Naive thymus-derived CD4-positive, alpha-beta T cell (primary cell): ENCODE measurements around the gene STPG1. TPM values are rescaled to one million over a fixed set of nuclear protein-coding genes. Genes with fewer than 3 reads are reported as not detected.

Source experiments
- ATAC-seq: fragments of 150-1000 bp; cut with Tn5 transposase; 2 replicates; pipeline ENCODE4 v1.10.0; 2021; ENCODE audit warnings: mild to moderate bottlenecking, moderate library complexity
- CTCF ChIA-PET: fragments of 350-600 bp; sonication (Branson Sonifier 250); formaldehyde crosslinking; loops from one replicate; lab custom pipeline; 2021; ENCODE audit warnings: antibody characterized with exemption; lab: Charles Lee
- POLR2A ChIA-PET: fragments of 350-600 bp; sonication (Branson Sonifier 250); formaldehyde crosslinking; loops from one replicate; lab custom pipeline; 2021; ENCODE audit warnings: antibody characterized with exemption, inconsistent platforms; lab: Charles Lee
- DNase-seq, 9 donors: peaks; one replicate each; pipeline versions ENCODE4 v3.0.0 to v3.0.0-alpha.2; 2020 to 2022; ENCODE audit warnings: mixed read lengths in 1 of 9
- H3K27ac ChIP-seq: one replicate; pipeline ENCODE4 v1.7.0; 2013; ENCODE audit warnings: mild to moderate bottlenecking, low read depth, low read length, moderate library complexity
- H3K27me3 ChIP-seq, 2 donors: one replicate each; pipeline ENCODE4 v1.7.0; 2013; ENCODE audit warnings: low read length in 2 of 2, mild to moderate bottlenecking in 2 of 2, moderate library complexity in 2 of 2; ENCODE audit not compliant: control insufficient read depth in 2 of 2, insufficient read depth in 2 of 2
- H3K36me3 ChIP-seq, 3 experiments: 1 replicate in 2 of 3; 2 replicates in 1 of 3; pipeline ENCODE4 v1.7.0; 2013; ENCODE audit warnings: low read length in 3 of 3, mild to moderate bottlenecking in 3 of 3, moderate library complexity in 1 of 3; ENCODE audit not compliant: insufficient read depth in 3 of 3, control insufficient read depth in 2 of 3
- H3K4me1 ChIP-seq, 2 donors: one replicate each; pipeline ENCODE4 v1.7.0; 2013; ENCODE audit warnings: low read length in 2 of 2, mild to moderate bottlenecking in 2 of 2, moderate library complexity in 1 of 2; ENCODE audit not compliant: control insufficient read depth in 2 of 2, insufficient read depth in 2 of 2
- H3K4me3 ChIP-seq: 2 replicates; pipeline ENCODE4 v1.7.0; 2013; ENCODE audit warnings: mild to moderate bottlenecking, low read length
- H3K9me3 ChIP-seq, 3 experiments: 1 replicate in 2 of 3; 2 replicates in 1 of 3; pipeline ENCODE4 v1.7.0; 2013; ENCODE audit warnings: low read length in 3 of 3; ENCODE audit not compliant: control insufficient read depth in 2 of 3
- H3K27ac Mint-ChIP-seq, 9 donors: one replicate each; pipeline ENCODE4 v1.8.0; 2020 to 2022; ENCODE audit warnings: mixed read lengths in 9 of 9, mild to moderate bottlenecking in 8 of 9, moderate library complexity in 5 of 9, inconsistent platforms in 2 of 9
- H3K27me3 Mint-ChIP-seq, 5 donors: one replicate each; pipeline ENCODE4 v1.8.0; 2021 to 2022; ENCODE audit warnings: mixed read lengths in 5 of 5, mild to moderate bottlenecking in 1 of 5
- H3K36me3 Mint-ChIP-seq, 5 donors: one replicate each; pipeline ENCODE4 v1.8.0; 2020 to 2022; ENCODE audit warnings: mixed read lengths in 5 of 5, mild to moderate bottlenecking in 3 of 5, inconsistent platforms in 1 of 5
- H3K4me1 Mint-ChIP-seq, 7 donors: one replicate each; pipeline ENCODE4 v1.8.0; 2020 to 2022; ENCODE audit warnings: mixed read lengths in 7 of 7, mild to moderate bottlenecking in 3 of 7, inconsistent platforms in 1 of 7
- H3K4me3 Mint-ChIP-seq, 10 donors: one replicate each; pipeline ENCODE4 v1.8.0; 2020 to 2022; ENCODE audit warnings: mild to moderate bottlenecking in 10 of 10, mixed read lengths in 10 of 10, moderate library complexity in 6 of 10, inconsistent platforms in 2 of 10
- H3K9me3 Mint-ChIP-seq, 11 donors: one replicate each; pipeline ENCODE4 v1.8.0; 2020 to 2022; ENCODE audit warnings: mixed read lengths in 11 of 11, mild to moderate bottlenecking in 4 of 11, inconsistent platforms in 1 of 11, moderate library complexity in 1 of 11
- intact Hi-C, 2 donors: fragments of 100-400 bp; cut with micrococcal nuclease; formaldehyde crosslinking; loops; one replicate each; pipeline ENCODE4 v1.15.1; 2023
- polyA plus RNA-seq, 2 donors: library from polyadenylated mRNA; unstranded; fragments of 300-500 nt; fragmentation: Illumina TruSeq; gene quantifications; one replicate each; pipeline ENCODE4 v1.2.3, GENCODE V29; 2021
- total RNA-seq, 6 experiments: library from RNA in 5 of 6; stranded (reverse) in 5 of 6; gene quantifications; 1 replicate in 5 of 6; 2 replicates in 1 of 6; pipeline ENCODE4 v1.2.3 and lab custom pipeline; 2021 to 2026

Gene STPG1
- total and polyA plus RNA-seq, 7 experiments from 2014 or later: 3.1 to 10.1 (median 5.3) TPM

GRCh38 chr1:24341260-24341659, 72.3 kb downstream of the STPG1 start:
- CTCF ChIA-PET: no interaction called here

GRCh38 chr1:24340770-24341169, 72.8 kb downstream of the STPG1 start:
- Histone ChIP-seq H3K27ac (no peak overlapping the region), H3K36me3 (no peaks in the 10 kb centered on the region), H3K9me3 (no peaks in the 10 kb centered on the region), H3K4me1 (no peaks in the 10 kb centered on the region), H3K27me3 (no peaks in the 10 kb centered on the region), H3K4me3 (no peak overlapping the region)
- ChIA-PET CTCF (no interaction called here), POLR2A (no interaction called here)
- peak overlapping the region in 1 of 9 donors; percentile 50 for H3K27ac Mint-ChIP-seq
- peaks cover 0 to 8% (median 0%) of the 10 kb centered on the region in 7 donors for H3K4me1 Mint-ChIP-seq
- DNase-seq (no peak), ATAC-seq (no peak)
- intact Hi-C loops: no loop called here
- peaks cover 0 to 21% (median 0%) of the 10 kb centered on the region in 5 donors for H3K27me3 Mint-ChIP-seq
- H3K4me3 Mint-ChIP-seq: no peak overlapping the region
- H3K9me3 Mint-ChIP-seq: no peaks in the 10 kb centered on the region
- H3K36me3 Mint-ChIP-seq: no peaks in the 10 kb centered on the region

More at GRCh38 chr1:24341260-24341659, 72.3 kb downstream of the STPG1 start:
- intact Hi-C loops: no loop called here
- Histone ChIP-seq H3K27ac (no peak overlapping the region), H3K27me3 (no peaks in the 10 kb centered on the region), H3K36me3 (no peaks in the 10 kb centered on the region), H3K9me3 (no peaks in the 10 kb centered on the region), H3K4me3 (no peak overlapping the region), H3K4me1 (no peaks in the 10 kb centered on the region)
- Mint-ChIP-seq H3K4me3 (no peak overlapping the region), H3K27ac (no peak overlapping the region), H3K27me3 (peaks cover 0 to 23% (median 0%) of the 10 kb centered on the region in 5 donors), H3K4me1 (peaks cover 0 to 8% (median 0%) of the 10 kb centered on the region in 7 donors), H3K9me3 (no peaks in the 10 kb centered on the region), H3K36me3 (no peaks in the 10 kb centered on the region)
- DNase-seq (no peak), ATAC-seq (no peak)
- POLR2A ChIA-PET: no interaction called here

- intact Hi-C loops: no loop called here
- Mint-ChIP-seq H3K27me3 (peaks cover 0 to 23% (median 0%) of the 10 kb centered on the region in 5 donors), H3K36me3 (no peaks in the 10 kb centered on the region), H3K27ac (no peak overlapping the region), H3K4me3 (no peak overlapping the region), H3K9me3 (no peaks in the 10 kb centered on the region), H3K4me1 (peaks cover 0 to 8% (median 0%) of the 10 kb centered on the region in 7 donors)
- Histone ChIP-seq H3K36me3 (no peaks in the 10 kb centered on the region), H3K27me3 (no peaks in the 10 kb centered on the region), H3K9me3 (no peaks in the 10 kb centered on the region), H3K27ac (no peak overlapping the region), H3K4me3 (no peak overlapping the region), H3K4me1 (no peaks in the 10 kb centered on the region)
- CTCF ChIA-PET: no interaction called here
- ATAC-seq: no peak
- POLR2A ChIA-PET: no interaction called here
- no peak for DNase-seq
Observed at GRCh38 chr1:24339996-24340395, 73.6 kb downstream of the STPG1 start.

DNA sequence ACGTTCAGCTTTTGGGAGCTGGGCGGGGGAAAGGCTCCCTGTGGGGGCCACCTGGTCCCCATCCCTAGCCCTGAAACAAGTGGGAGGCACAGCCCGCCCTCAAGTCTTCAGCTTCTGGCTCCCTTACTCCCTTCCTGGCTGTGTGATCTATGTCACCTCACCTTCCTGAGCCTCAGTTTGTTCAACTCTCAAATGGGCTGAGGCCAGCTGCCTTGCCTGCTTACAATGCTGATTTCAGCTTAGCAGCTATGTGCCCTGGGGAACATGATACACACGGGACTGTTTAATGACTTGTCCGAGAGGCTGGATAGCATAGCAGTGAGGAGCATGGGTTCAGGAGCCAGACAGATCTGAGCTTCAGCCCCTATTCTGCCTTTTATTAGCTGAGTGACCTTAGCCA, 75.1 kb downstream of the STPG1 start:
- intact Hi-C loops: no loop called here
- Histone ChIP-seq H3K9me3 (no peaks in the 10 kb centered on the region), H3K4me1 (no peaks in the 10 kb centered on the region), H3K27me3 (no peaks in the 10 kb centered on the region), H3K27ac (no peak overlapping the region), H3K4me3 (no peak overlapping the region), H3K36me3 (no peaks in the 10 kb centered on the region)
- CTCF ChIA-PET: interaction anchor here (0.6 kb wide), 2 partner anchors 461 to 613 kb away, joined by 3 to 6 read pairs; no protein-coding TSS in a partner anchor
- Mint-ChIP-seq H3K4me1 (peaks cover 0 to 8% (median 0%) of the 10 kb centered on the region in 7 donors), H3K27me3 (peaks cover 0 to 31% (median 0%) of the 10 kb centered on the region in 5 donors), H3K9me3 (peaks cover 0 to 2% (median 0%) of the 10 kb centered on the region in 11 donors), H3K36me3 (no peaks in the 10 kb centered on the region), H3K4me3 (no peak overlapping the region), H3K27ac (no peak overlapping the region)
- DNase-seq: no peak
- ATAC-seq: no peak
- POLR2A ChIA-PET: no interaction called here

DNA sequence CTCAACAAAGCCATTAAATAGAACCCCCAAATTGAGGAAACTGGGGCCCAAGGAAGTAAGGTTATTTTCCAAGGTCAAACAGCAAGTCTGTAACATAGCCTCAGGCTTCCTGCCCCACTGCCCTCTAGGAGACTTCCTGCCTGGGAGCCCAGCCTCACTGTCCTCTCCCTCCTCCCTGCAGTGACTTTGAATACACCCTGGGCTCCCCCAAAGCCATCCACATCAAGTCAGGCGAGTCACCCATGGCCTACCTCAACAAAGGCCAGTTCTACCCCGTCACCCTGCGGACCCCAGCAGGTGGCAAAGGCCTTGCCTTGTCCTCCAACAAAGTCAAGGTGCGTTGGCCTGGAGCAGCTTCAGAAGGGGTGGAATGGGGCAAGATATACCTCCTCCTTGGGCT, 76.1 kb downstream of the STPG1 start:
- H3K9me3 ChIP-seq: no peaks in the 10 kb centered on the region
- POLR2A ChIA-PET: no interaction called here
- DNase-seq: no peak
- no peak overlapping the region for H3K4me3 ChIP-seq
- ATAC-seq: no peak
- intact Hi-C loops: no loop called here
- no peak overlapping the region for H3K27ac ChIP-seq
- no peaks in the 10 kb centered on the region for H3K4me1 ChIP-seq
- Mint-ChIP-seq H3K9me3 (peaks cover 0 to 2% (median 0%) of the 10 kb centered on the region in 11 donors), H3K27ac (no peak overlapping the region), H3K36me3 (no peaks in the 10 kb centered on the region), H3K4me3 (no peak overlapping the region), H3K4me1 (peaks cover 0 to 8% (median 0%) of the 10 kb centered on the region in 7 donors), H3K27me3 (peaks cover 0 to 37% (median 0%) of the 10 kb centered on the region in 5 donors)
- CTCF ChIA-PET: no interaction called here
- H3K27me3 ChIP-seq: no peaks in the 10 kb centered on the region
- no peaks in the 10 kb centered on the region for H3K36me3 ChIP-seq

DNA sequence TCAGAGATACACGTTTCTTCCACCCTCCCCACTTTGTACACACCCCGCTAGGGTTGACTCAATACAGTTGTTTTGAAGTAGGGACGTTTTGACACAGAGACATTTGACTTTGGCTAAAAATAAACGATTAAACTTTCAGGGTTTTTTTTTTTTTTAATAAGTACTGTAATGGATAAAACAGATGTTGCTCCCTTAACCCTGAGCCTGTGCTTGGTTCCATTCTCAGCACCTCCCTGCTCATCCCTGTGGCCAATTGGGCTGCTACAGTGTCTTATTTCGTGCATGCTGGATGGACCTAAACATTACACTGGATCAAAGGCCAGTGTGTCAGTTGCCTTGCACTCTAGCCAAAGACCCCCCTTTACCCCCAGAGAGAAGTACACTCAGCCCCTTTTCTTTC, 77.5 kb downstream of the STPG1 start:
- CTCF ChIA-PET: no interaction called here

More for the DNA sequence above, 77.5 kb downstream of the STPG1 start:
- no peaks in the 10 kb centered on the region for H3K27me3 ChIP-seq
- intact Hi-C loops: no loop called here
- H3K4me1 Mint-ChIP-seq: peaks cover 0 to 8% (median 0%) of the 10 kb centered on the region in 7 donors
- H3K36me3 ChIP-seq: no peaks in the 10 kb centered on the region
- no peak overlapping the region for H3K4me3 ChIP-seq
- POLR2A ChIA-PET: interaction anchor here (0.7 kb wide), 1 partner anchor 177 kb away, joined by 4 read pairs; no protein-coding TSS in a partner anchor
- no peak overlapping the region for H3K27ac Mint-ChIP-seq
- H3K9me3 Mint-ChIP-seq: peaks cover 0 to 2% (median 0%) of the 10 kb centered on the region in 11 donors
- no peak for DNase-seq
- H3K27me3 Mint-ChIP-seq: peaks cover 0 to 51% (median 0%) of the 10 kb centered on the region in 5 donors
- no peaks in the 10 kb centered on the region for H3K9me3 ChIP-seq
- ATAC-seq: no peak
- H3K36me3 Mint-ChIP-seq: no peaks in the 10 kb centered on the region
- no peak overlapping the region for H3K4me3 Mint-ChIP-seq
- no peak overlapping the region for H3K27ac ChIP-seq
- no peaks in the 10 kb centered on the region for H3K4me1 ChIP-seq
